CD4-positive, alpha-beta memory T cell (primary cell): ENCODE measurements around the gene SLC25A26. TPM values are rescaled to one million over a fixed set of nuclear protein-coding genes. Genes with fewer than 3 reads are reported as not detected.
"Not testable (repeated sequence)": the region's sequence is repeated elsewhere in the genome, so short reads cannot be mapped to it uniquely, and the experiment has no call there.

Source experiments
- CTCF ChIA-PET: fragments of 350-600 bp; sonication (Branson Sonifier 250); formaldehyde crosslinking; loops from one replicate; lab custom pipeline; 2021; ENCODE audit warnings: inconsistent platforms; ENCODE audit not compliant: partially characterized antibody; lab: Charles Lee
- POLR2A ChIA-PET: fragments of 350-600 bp; sonication (Branson Sonifier 250); formaldehyde crosslinking; loops from one replicate; lab custom pipeline; 2021; ENCODE audit not compliant: partially characterized antibody; lab: Charles Lee
- DNase-seq, 5 donors: peaks; one replicate each; pipeline versions ENCODE4 v3.0.0 to v3.0.0-alpha.2; 2020 to 2022; ENCODE audit warnings: mixed read lengths in 1 of 5
- H3K27ac ChIP-seq: one replicate; pipeline ENCODE4 v1.7.0; 2013; ENCODE audit warnings: low read depth, low read length
- H3K27me3 ChIP-seq: 2 replicates; pipeline ENCODE4 v1.7.0; 2013; ENCODE audit warnings: mild to moderate bottlenecking, low read length, moderate library complexity; ENCODE audit not compliant: insufficient read depth
- H3K36me3 ChIP-seq: 2 replicates; pipeline ENCODE4 v1.7.0; 2013; ENCODE audit warnings: mild to moderate bottlenecking, low read length, moderate library complexity; ENCODE audit not compliant: insufficient read depth
- H3K4me1 ChIP-seq: 2 replicates; pipeline ENCODE4 v1.7.0; 2013; ENCODE audit warnings: mild to moderate bottlenecking, low read length, moderate library complexity; ENCODE audit not compliant: insufficient read depth
- H3K4me3 ChIP-seq, 2 donors: one replicate each; pipeline ENCODE4 v1.7.0; 2013; ENCODE audit warnings: low read length in 2 of 2, mild to moderate bottlenecking in 1 of 2
- H3K9me3 ChIP-seq, 2 donors: one replicate each; pipeline ENCODE4 v1.7.0; 2013; ENCODE audit warnings: low read length in 2 of 2, control low read depth in 1 of 2; ENCODE audit not compliant: control insufficient read depth in 1 of 2
- H3K27ac Mint-ChIP-seq, 7 donors: one replicate each; pipeline ENCODE4 v1.8.0; 2020 to 2021; ENCODE audit warnings: mixed read lengths in 7 of 7, mild to moderate bottlenecking in 6 of 7, inconsistent platforms in 3 of 7, moderate library complexity in 3 of 7
- H3K27me3 Mint-ChIP-seq, 2 donors: one replicate each; pipeline ENCODE4 v1.8.0; 2020 to 2021; ENCODE audit warnings: mixed read lengths in 2 of 2
- H3K36me3 Mint-ChIP-seq, 2 donors: one replicate each; pipeline ENCODE4 v1.8.0; 2020 to 2021; ENCODE audit warnings: mixed read lengths in 2 of 2, inconsistent platforms in 1 of 2, mild to moderate bottlenecking in 1 of 2
- H3K4me1 Mint-ChIP-seq, 4 donors: one replicate each; pipeline ENCODE4 v1.8.0; 2020 to 2021; ENCODE audit warnings: mixed read lengths in 4 of 4, mild to moderate bottlenecking in 1 of 4
- H3K4me3 Mint-ChIP-seq, 8 donors: one replicate each; pipeline ENCODE4 v1.8.0; 2020 to 2021; ENCODE audit warnings: mixed read lengths in 8 of 8, mild to moderate bottlenecking in 7 of 8, moderate library complexity in 6 of 8, inconsistent platforms in 3 of 8
- H3K9me3 Mint-ChIP-seq, 8 donors: one replicate each; pipeline ENCODE4 v1.8.0; 2020 to 2021; ENCODE audit warnings: mixed read lengths in 8 of 8, mild to moderate bottlenecking in 5 of 8, inconsistent platforms in 3 of 8, moderate library complexity in 1 of 8
- intact Hi-C: fragments of 100-400 bp; cut with micrococcal nuclease; formaldehyde crosslinking; loops from one replicate; pipeline ENCODE4 v1.15.1; 2023
- polyA plus RNA-seq, 2 donors: library from polyadenylated mRNA; unstranded; fragments of 300-500 nt; fragmentation: Illumina TruSeq; gene quantifications; one replicate each; pipeline ENCODE4 v1.2.3, GENCODE V29; 2021
- total RNA-seq, 2 experiments: library from RNA; stranded (reverse); gene quantifications; one replicate each; pipeline ENCODE4 v1.2.3, GENCODE V29; 2021

Gene SLC25A26
- total and polyA plus RNA-seq, 4 experiments from 2014 or later = 18.9 to 58.1 (median 29.1) TPM

DNA sequence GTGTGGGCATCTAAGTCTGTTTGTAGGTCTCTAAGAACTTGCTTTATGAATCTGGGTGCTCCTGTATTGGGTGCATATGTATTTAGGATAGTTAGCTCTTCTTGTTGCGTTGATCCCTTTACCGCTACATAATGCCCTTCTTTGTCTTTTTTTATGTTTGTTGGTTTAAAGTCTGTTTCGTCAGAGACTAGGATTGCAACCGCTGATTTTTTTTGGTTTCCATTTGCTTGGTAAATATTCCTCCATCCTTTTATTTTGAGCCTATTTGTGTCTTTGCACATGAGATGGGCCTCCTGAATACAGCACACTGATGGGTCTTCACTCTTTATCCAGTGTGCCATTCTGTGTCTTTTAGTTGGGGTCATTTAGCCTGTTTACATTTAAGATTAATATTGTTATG is 71.1 kb downstream of the SLC25A26 start:
- H3K27me3 ChIP-seq, POLR2A ChIA-PET, DNase-seq, H3K4me3 ChIP-seq, H3K4me1 ChIP-seq, H3K27ac ChIP-seq, H3K27me3 Mint-ChIP-seq, intact Hi-C loops, H3K36me3 ChIP-seq, CTCF ChIA-PET, H3K4me3 Mint-ChIP-seq, H3K9me3 ChIP-seq: not testable (repeated sequence)
- H3K27ac Mint-ChIP-seq = peak overlapping the region in 2 of 7 donors; percentile 32 to 58
- H3K9me3 Mint-ChIP-seq = peaks cover 0 to 18% (median 7%) of the 10 kb centered on the region in 8 donors
- H3K4me1 Mint-ChIP-seq = peaks cover 11 to 39% (median 28%) of the 10 kb centered on the region in 4 donors
- H3K36me3 Mint-ChIP-seq = peaks cover 12 to 19% of the 10 kb centered on the region in 2 donors

- H3K27me3 Mint-ChIP-seq = no peaks in the 10 kb centered on the region
- H3K4me3 Mint-ChIP-seq = peak overlapping the region in 6 of 8 donors; percentile 6 to 68 (median 27)
- DNase-seq = peak in 3 of 5 donors; percentile 21 to 33 (median 31)
Measured at GRCh38 chr3:66297260-66297873, 76.6 kb downstream of the SLC25A26 start.

DNA sequence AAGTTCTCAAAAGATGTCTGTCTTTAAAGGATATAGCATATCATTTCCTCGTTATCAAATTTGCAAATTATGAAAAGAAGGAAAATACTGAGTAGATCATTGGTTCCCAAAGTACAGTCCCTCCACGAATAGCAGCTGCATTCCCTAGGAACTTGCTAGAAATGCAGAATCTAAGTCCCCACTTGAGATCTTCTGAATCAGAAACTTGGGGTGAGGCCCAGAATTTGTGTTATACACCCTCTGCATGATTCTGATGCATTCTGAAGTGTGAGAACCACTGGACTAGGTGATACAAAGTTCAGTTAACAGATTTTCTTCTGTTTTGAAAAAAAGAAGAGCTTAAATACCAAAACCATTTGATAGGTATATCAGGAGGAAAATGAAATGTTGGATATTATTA is 77.1 kb downstream of the SLC25A26 start:
- intact Hi-C loops = loop anchor here (1.0 kb wide), 1 partner anchor 7 kb away; no protein-coding TSS in a partner anchor
- H3K4me1 Mint-ChIP-seq = peaks cover 34 to 42% (median 36%) of the 10 kb centered on the region in 4 donors
- peaks cover 4 to 11% of the 10 kb centered on the region in 2 donors for H3K36me3 Mint-ChIP-seq
- peak overlapping the region in 6 of 8 donors; percentile 6 to 68 (median 27) for H3K4me3 Mint-ChIP-seq
- H3K27me3 ChIP-seq = no peaks in the 10 kb centered on the region
- H3K27ac Mint-ChIP-seq = peak overlapping the region; percentile 77 to 95 (median 85)
- H3K27me3 Mint-ChIP-seq = no peaks in the 10 kb centered on the region
- ChIA-PET CTCF (interaction anchor here (0.6 to 3.9 kb wide), 13 partner anchors 12 to 525 kb away, joined by 3 to 32 read pairs (median 4); no protein-coding TSS in a partner anchor), POLR2A (interaction anchor here (0.6 to 2.9 kb wide), 14 partner anchors 9 to 200 kb away, joined by 3 to 21 read pairs (median 6); no protein-coding TSS in a partner anchor)
- H3K4me3 ChIP-seq = no peak overlapping the region
- peak in 1 of 5 donors; percentile 39 for DNase-seq
- no peaks in the 10 kb centered on the region for H3K36me3 ChIP-seq
- peaks cover 59% of the 10 kb centered on the region for H3K4me1 ChIP-seq
- H3K9me3 ChIP-seq = no peaks in the 10 kb centered on the region
- H3K27ac ChIP-seq = peak overlapping the region; percentile 36
- peaks cover 0 to 3% (median 0%) of the 10 kb centered on the region in 8 donors for H3K9me3 Mint-ChIP-seq

More at GRCh38 chr3:66297260-66297873, 76.6 kb downstream of the SLC25A26 start:
- no peaks in the 10 kb centered on the region for H3K36me3 ChIP-seq
- Mint-ChIP-seq H3K9me3 (peaks cover 0 to 3% (median 0%) of the 10 kb centered on the region in 8 donors), H3K4me1 (peaks cover 32 to 38% (median 35%) of the 10 kb centered on the region in 4 donors), H3K27ac (peak overlapping the region; percentile 77 to 95 (median 85)), H3K36me3 (peaks cover 4 to 11% of the 10 kb centered on the region in 2 donors)
- intact Hi-C loops = loop anchor here (1.0 kb wide), 1 partner anchor 8 kb away; no protein-coding TSS in a partner anchor
- no peak overlapping the region for H3K4me3 ChIP-seq
- H3K27ac ChIP-seq = peak overlapping the region; percentile 36
- CTCF ChIA-PET = interaction anchor here (0.6 to 3.9 kb wide), 12 partner anchors 11 to 525 kb away, joined by 3 to 32 read pairs (median 4); no protein-coding TSS in a partner anchor
- H3K27me3 ChIP-seq = no peaks in the 10 kb centered on the region
- H3K9me3 ChIP-seq = no peaks in the 10 kb centered on the region
- H3K4me1 ChIP-seq = peaks cover 54% of the 10 kb centered on the region
- POLR2A ChIA-PET = interaction anchor here (0.8 to 2.9 kb wide), 15 partner anchors 10 to 200 kb away, joined by 3 to 21 read pairs (median 6); no protein-coding TSS in a partner anchor

DNA sequence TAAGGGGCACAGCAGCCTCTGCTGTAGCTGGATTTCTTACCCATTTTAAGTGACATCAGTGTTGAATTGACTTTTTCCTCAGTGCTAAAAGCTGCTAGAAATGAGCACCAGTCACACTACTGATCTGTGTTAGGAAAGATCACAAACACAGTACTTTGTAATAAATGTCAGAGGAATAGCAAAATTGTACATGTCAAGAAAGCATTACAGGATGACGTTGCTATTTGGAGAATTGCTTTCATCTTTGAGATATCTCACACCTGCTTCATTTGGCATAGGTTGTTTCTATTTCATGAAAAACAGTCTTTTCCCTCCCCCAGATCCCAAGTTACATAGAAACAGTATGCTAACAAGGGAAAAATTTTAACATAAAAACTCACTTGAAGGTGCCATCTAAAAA is 77.8 kb downstream of the SLC25A26 start:
- DNase-seq = peak in 3 of 5 donors; percentile 39 to 42 (median 41)
- H3K9me3 Mint-ChIP-seq = peaks cover 0 to 3% (median 0%) of the 10 kb centered on the region in 8 donors
- H3K4me3 ChIP-seq = no peak overlapping the region
- H3K27me3 Mint-ChIP-seq = no peaks in the 10 kb centered on the region
- peaks cover 32 to 44% (median 38%) of the 10 kb centered on the region in 4 donors for H3K4me1 Mint-ChIP-seq
- intact Hi-C loops = no loop called here
- H3K27me3 ChIP-seq = no peaks in the 10 kb centered on the region
- ChIA-PET CTCF (interaction anchor here (0.9 to 3.9 kb wide), 9 partner anchors 13 to 110 kb away, joined by 3 to 32 read pairs (median 4); no protein-coding TSS in a partner anchor), POLR2A (interaction anchor here (0.6 to 2.9 kb wide), 9 partner anchors 9 to 199 kb away, joined by 3 to 21 read pairs (median 6); no protein-coding TSS in a partner anchor)
- H3K4me1 ChIP-seq = peaks cover 66% of the 10 kb centered on the region
- H3K9me3 ChIP-seq = no peaks in the 10 kb centered on the region
- H3K36me3 Mint-ChIP-seq = peaks cover 4 to 12% of the 10 kb centered on the region in 2 donors
- H3K27ac Mint-ChIP-seq = peak overlapping the region; percentile 77 to 95 (median 88)
- H3K27ac ChIP-seq = no peak overlapping the region
- no peaks in the 10 kb centered on the region for H3K36me3 ChIP-seq
- peak overlapping the region in 7 of 8 donors; percentile 4 to 68 (median 43) for H3K4me3 Mint-ChIP-seq

GRCh38 chr3:66299085-66299484 is 78.3 kb downstream of the SLC25A26 start:
- Mint-ChIP-seq H3K4me3 (peak overlapping the region in 2 of 8 donors; percentile 8 to 68), H3K36me3 (peaks cover 4 to 14% of the 10 kb centered on the region in 2 donors), H3K27ac (peak overlapping the region in 6 of 7 donors; percentile 77 to 95 (median 86)), H3K4me1 (peaks cover 30 to 46% (median 39%) of the 10 kb centered on the region in 4 donors)
- DNase-seq, H3K27me3 Mint-ChIP-seq, H3K36me3 ChIP-seq, H3K27me3 ChIP-seq, H3K27ac ChIP-seq, H3K4me3 ChIP-seq, H3K9me3 ChIP-seq, intact Hi-C loops, H3K9me3 Mint-ChIP-seq: not testable (repeated sequence)
- CTCF ChIA-PET = interaction anchor here (1.7 to 2.2 kb wide), 2 partner anchors 12 to 74 kb away, joined by 3 to 18 read pairs; no protein-coding TSS in a partner anchor
- POLR2A ChIA-PET = interaction anchor here (2.0 to 2.9 kb wide), 2 partner anchors 8 to 13 kb away, joined by 6 to 21 read pairs; no protein-coding TSS in a partner anchor
- H3K4me1 ChIP-seq = peaks cover 71% of the 10 kb centered on the region

- Histone ChIP-seq H3K4me1 (peaks cover 79% of the 10 kb centered on the region), H3K4me3 (no peak overlapping the region), H3K36me3 (no peaks in the 10 kb centered on the region), H3K27me3 (no peaks in the 10 kb centered on the region), H3K9me3 (no peaks in the 10 kb centered on the region), H3K27ac (no peak overlapping the region)
- POLR2A ChIA-PET = interaction anchor here (0.9 kb wide), 1 partner anchor 20 kb away, joined by 3 read pairs; no protein-coding TSS in a partner anchor
- peaks cover 4 to 11% of the 10 kb centered on the region in 2 donors for H3K36me3 Mint-ChIP-seq
- H3K4me1 Mint-ChIP-seq = peaks cover 25 to 54% (median 42%) of the 10 kb centered on the region in 4 donors
- H3K9me3 Mint-ChIP-seq = peaks cover 0 to 3% (median 0%) of the 10 kb centered on the region in 8 donors
- CTCF ChIA-PET = interaction anchor here (0.9 kb wide), 1 partner anchor 78 kb away, joined by 5 read pairs; no protein-coding TSS in a partner anchor
- H3K27me3 Mint-ChIP-seq = no peaks in the 10 kb centered on the region
- peak overlapping the region in 1 of 7 donors; percentile 77 for H3K27ac Mint-ChIP-seq
- H3K4me3 Mint-ChIP-seq = no peak overlapping the region
- intact Hi-C loops = loop anchor here (5.0 kb wide), 2 partner anchors 42 to 1357 kb away; no protein-coding TSS in a partner anchor
- no peak for DNase-seq
Measured at GRCh38 chr3:66299891-66300290, 79.1 kb downstream of the SLC25A26 start.
